Measurements from ENCODE around the gene EFCAB12. TPM values are rescaled to one million over a fixed set of nuclear protein-coding genes. Genes with fewer than 3 reads are reported as not detected.

Gene EFCAB12
- total RNA-seq, 1 experiment from 2014 or later = 0.54 TPM

DNA sequence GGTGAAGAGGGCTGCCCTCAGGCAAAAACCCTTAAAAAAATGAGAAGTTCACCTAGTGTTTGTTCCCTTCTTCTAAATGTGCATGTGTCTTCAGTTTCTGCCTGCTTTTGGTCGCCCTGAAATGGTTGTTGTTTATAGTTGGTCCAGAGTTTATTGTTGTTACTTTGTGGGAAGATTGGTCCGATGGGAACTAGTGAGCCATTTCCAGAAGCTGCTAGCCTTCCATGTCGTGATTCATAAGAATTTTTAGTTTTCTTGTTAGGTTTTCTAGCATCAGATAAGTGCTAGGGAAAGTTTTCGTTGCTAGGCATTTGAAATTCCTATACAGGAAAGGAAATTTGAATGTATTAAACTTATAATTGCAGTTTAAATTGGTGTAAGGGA is 45.3 kb upstream of the EFCAB12 start:
- intact Hi-C loops (cut with micrococcal nuclease; ENCODE audit: unreplicated experiment) (no loop called here), in situ Hi-C loops (cut with HindIII; ENCODE audit: low pct_unique_long_range_greater_than_20kb, low sequenced_read_pairs) (no loop called here)
- TF ChIP-seq POLR2AphosphoS5 (IDR thresholded peaks at IDR 0.05; ENCODE audit: low read depth, low read length) (no peak), SIN3A (IDR thresholded peaks at IDR 0.05; ENCODE audit: borderline replicate concordance, insufficient read depth, low read depth, low read length) (no peak), CTCF (IDR thresholded peaks at IDR 0.05) (no peak), TCF7L2 (IDR thresholded peaks at IDR 0.05; ENCODE audit: low read depth, low read length) (no peak)
- TF ChIP-seq, protein P1, sequence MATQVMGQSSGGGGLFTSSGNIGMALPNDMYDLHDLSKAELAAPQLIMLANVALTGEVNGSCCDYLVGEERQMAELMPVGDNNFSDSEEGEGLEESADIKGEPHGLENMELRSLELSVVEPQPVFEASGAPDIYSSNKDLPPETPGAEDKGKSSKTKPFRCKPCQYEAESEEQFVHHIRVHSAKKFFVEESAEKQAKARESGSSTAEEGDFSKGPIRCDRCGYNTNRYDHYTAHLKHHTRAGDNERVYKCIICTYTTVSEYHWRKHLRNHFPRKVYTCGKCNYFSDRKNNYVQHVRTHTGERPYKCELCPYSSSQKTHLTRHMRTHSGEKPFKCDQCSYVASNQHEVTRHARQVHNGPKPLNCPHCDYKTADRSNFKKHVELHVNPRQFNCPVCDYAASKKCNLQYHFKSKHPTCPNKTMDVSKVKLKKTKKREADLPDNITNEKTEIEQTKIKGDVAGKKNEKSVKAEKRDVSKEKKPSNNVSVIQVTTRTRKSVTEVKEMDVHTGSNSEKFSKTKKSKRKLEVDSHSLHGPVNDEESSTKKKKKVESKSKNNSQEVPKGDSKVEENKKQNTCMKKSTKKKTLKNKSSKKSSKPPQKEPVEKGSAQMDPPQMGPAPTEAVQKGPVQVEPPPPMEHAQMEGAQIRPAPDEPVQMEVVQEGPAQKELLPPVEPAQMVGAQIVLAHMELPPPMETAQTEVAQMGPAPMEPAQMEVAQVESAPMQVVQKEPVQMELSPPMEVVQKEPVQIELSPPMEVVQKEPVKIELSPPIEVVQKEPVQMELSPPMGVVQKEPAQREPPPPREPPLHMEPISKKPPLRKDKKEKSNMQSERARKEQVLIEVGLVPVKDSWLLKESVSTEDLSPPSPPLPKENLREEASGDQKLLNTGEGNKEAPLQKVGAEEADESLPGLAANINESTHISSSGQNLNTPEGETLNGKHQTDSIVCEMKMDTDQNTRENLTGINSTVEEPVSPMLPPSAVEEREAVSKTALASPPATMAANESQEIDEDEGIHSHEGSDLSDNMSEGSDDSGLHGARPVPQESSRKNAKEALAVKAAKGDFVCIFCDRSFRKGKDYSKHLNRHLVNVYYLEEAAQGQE (IDR thresholded peaks at IDR 0.05; ENCODE audit: insufficient read depth in 1 of 2, low read depth in 2 of 2, low read length in 1 of 2) = no peak
- H3K27me3 ChIP-seq (ENCODE audit: control insufficient read depth, insufficient read depth, low read length) = no peaks in the 10 kb centered on the region
- H3K27ac ChIP-seq (ENCODE audit: low read length) = no peak overlapping the region
- BruUV-seq (replicated peaks) = no TSS peak
- ATAC-seq = no peak
- H3K9me3 ChIP-seq (ENCODE audit: control insufficient read depth, insufficient read depth, low read depth, low read length) = no peaks in the 10 kb centered on the region
- POLR2A ChIA-PET = no interaction called here
- CTCF ChIA-PET = no interaction called here
- DNase-seq (ENCODE audit: low read depth, low spot score) = no peak
- peaks cover 3% of the 10 kb centered on the region; the same call in 1 of the 2 replicates for H3K36me3 ChIP-seq (ENCODE audit: control insufficient read depth, insufficient read depth, low read length)
- H3K4me1 ChIP-seq (ENCODE audit: control insufficient read depth, insufficient read depth, low read length) = no peaks in the 10 kb centered on the region
- no peak overlapping the region for H3K4me3 ChIP-seq (ENCODE audit: low read depth in 2 of 2, low read length in 2 of 2)

- no TSS peak for BruUV-seq (replicated peaks)
- Histone ChIP-seq H3K36me3 (ENCODE audit: control insufficient read depth, insufficient read depth, low read length) (0 out of 2 replicates have a peak, but pooled peaks cover 3% of the 10 kb centered on the region), H3K4me1 (ENCODE audit: control insufficient read depth, insufficient read depth, low read length) (no peaks in the 10 kb centered on the region), H3K27me3 (ENCODE audit: control insufficient read depth, insufficient read depth, low read length) (no peaks in the 10 kb centered on the region), H3K4me3 (ENCODE audit: low read depth in 2 of 2, low read length in 2 of 2) (no peak overlapping the region), H3K27ac (ENCODE audit: low read length) (no peak overlapping the region), H3K9me3 (ENCODE audit: control insufficient read depth, insufficient read depth, low read depth, low read length) (no peaks in the 10 kb centered on the region)
- CTCF ChIA-PET = no interaction called here
- intact Hi-C loops (cut with micrococcal nuclease; ENCODE audit: unreplicated experiment) = no loop called here
- in situ Hi-C loops (cut with HindIII; ENCODE audit: low pct_unique_long_range_greater_than_20kb, low sequenced_read_pairs) = no loop called here
- POLR2A ChIA-PET = no interaction called here
- no peak for DNase-seq (ENCODE audit: low read depth, low spot score)
- TF ChIP-seq POLR2AphosphoS5 (IDR thresholded peaks at IDR 0.05; ENCODE audit: low read depth, low read length) (no peak), TCF7L2 (IDR thresholded peaks at IDR 0.05; ENCODE audit: low read depth, low read length) (no peak), SIN3A (IDR thresholded peaks at IDR 0.05; ENCODE audit: borderline replicate concordance, insufficient read depth, low read depth, low read length) (no peak), CTCF (IDR thresholded peaks at IDR 0.05) (no peak)
- TF ChIP-seq, protein P1 (IDR thresholded peaks at IDR 0.05; ENCODE audit: insufficient read depth in 1 of 2, low read depth in 2 of 2, low read length in 1 of 2) = no peak
- ATAC-seq = no peak
These were observed 44.8 kb upstream of the EFCAB12 start for GRCh38 chr3:129473067-129473768.

Measured in Panc1 (cell line).